ENCODE data around the gene CRADD. TPM values are rescaled to one million over a fixed set of nuclear protein-coding genes. Genes with fewer than 3 reads are reported as not detected.
A peak's percentile ranks its signal among the peaks of the same experiment; 100 is the strongest.

Gene CRADD
- total and polyA plus RNA-seq, 2 experiments from 2014 or later: 18.6 to 21.5 TPM

DNA sequence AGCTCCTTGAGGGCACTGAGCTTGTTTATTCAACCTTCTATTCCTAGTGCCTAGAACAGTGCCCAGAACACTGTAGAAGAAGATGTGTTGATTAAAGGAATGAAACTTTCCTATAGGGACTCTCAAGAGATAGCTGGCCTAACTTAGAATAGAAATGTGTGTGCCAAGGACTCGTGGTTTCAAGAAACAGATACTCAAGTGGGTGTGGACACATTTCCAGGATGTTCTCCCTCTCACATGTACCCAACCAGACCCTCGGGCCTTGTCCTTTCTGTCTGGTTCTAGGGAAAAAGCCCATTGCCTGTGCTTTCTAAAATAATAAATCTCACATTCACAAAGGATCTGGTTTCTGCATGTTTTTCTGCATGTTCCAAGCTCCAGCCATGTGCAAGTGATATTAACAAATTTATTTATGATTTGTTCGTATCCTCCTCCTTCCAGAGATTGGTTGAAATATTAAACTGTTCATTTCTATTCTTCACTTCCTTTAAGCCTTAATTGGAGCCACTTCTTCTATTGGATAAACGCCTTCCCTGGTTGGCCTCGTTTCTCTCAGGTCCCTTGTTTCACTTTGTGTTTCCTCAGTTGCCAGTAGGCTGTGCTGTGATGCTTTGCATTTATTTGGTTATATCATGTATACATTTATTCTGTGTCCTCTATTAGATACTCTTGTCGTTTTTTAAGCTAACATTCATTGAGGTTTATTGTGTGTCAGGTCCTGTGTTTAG is 89.8 kb downstream of the CRADD start:
- peaks cover 23% of the 10 kb centered on the region for H3K79me2 ChIP-seq (ENCODE audit: insufficient read depth)
- peaks cover 30% of the 10 kb centered on the region for H3K4me1 ChIP-seq (ENCODE audit: insufficient read depth)
- H3K4me3 ChIP-seq: peak overlapping the region; percentile 7
- H3K36me3 ChIP-seq (ENCODE audit: low read depth): no peaks in the 10 kb centered on the region
- H4K20me1 ChIP-seq (ENCODE audit: insufficient read depth): no peaks in the 10 kb centered on the region
- H3F3A ChIP-seq (ENCODE audit: insufficient read depth): peaks cover 20% of the 10 kb centered on the region
- H3K9me2 ChIP-seq (ENCODE audit: insufficient read depth): no peaks in the 10 kb centered on the region
- H3K9ac ChIP-seq: peak overlapping the region; percentile 9; the same call in 1 of the 2 replicates
- H3K4me2 ChIP-seq (ENCODE audit: unreplicated experiment): peak overlapping the region; percentile 23
- no peaks in the 10 kb centered on the region for H3K9me3 ChIP-seq (ENCODE audit: low read depth)
- peak overlapping the region; percentile 31 for H3K27ac ChIP-seq
- in situ Hi-C loops (cut with MboI): no loop called here
- peak; percentile 83 for DNase-seq
- WGBS, 2 experiments (ENCODE audit: low coverage in 1 of 2, low lambda C conversion rate in 2 of 2, missing lambda C conversion rate in 2 of 2): 9 to 11% methylated on average over 6 of the region's 6 CpGs
- H2AFZ ChIP-seq: peak overlapping the region; percentile 58
- TF ChIP-seq EZH2phosphoT487 (IDR thresholded peaks at IDR 0.05; ENCODE audit: insufficient read depth, low read depth) (no peak), EZH2 (IDR thresholded peaks at IDR 0.05; ENCODE audit: insufficient read depth, poor library complexity, severe bottlenecking) (no peak)
- H3K27me3 ChIP-seq (replicated peaks; ENCODE audit: insufficient read depth): no peaks in the 10 kb centered on the region

DNA sequence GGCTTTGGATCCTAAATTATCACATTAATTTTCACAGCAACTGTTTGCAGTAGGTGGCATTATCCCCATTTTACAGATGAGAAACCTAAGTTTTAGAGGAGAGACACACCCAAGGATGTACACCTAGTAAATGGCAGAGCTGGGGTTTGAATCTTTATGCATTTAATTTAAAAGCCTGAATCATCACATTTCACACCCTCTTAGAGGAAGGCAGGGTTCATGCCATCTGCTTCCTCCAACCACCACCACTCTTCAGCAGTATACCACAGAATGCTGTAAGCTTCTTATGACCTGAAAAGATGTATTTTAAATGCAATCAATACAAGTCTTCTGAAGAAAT is 90.3 kb downstream of the CRADD start:
- peaks cover 20% of the 10 kb centered on the region for H3F3A ChIP-seq (ENCODE audit: insufficient read depth)
- DNase-seq: no peak
- H3K79me2 ChIP-seq (ENCODE audit: insufficient read depth): peaks cover 23% of the 10 kb centered on the region
- peaks cover 26% of the 10 kb centered on the region for H3K4me1 ChIP-seq (ENCODE audit: insufficient read depth)
- H3K9me2 ChIP-seq (ENCODE audit: insufficient read depth): no peaks in the 10 kb centered on the region
- H3K9me3 ChIP-seq (ENCODE audit: low read depth): no peaks in the 10 kb centered on the region
- in situ Hi-C loops (cut with MboI): no loop called here
- no peaks in the 10 kb centered on the region for H3K27me3 ChIP-seq (replicated peaks; ENCODE audit: insufficient read depth)
- H3K9ac ChIP-seq: peak overlapping the region; percentile 9; the same call in 1 of the 2 replicates
- H4K20me1 ChIP-seq (ENCODE audit: insufficient read depth): no peaks in the 10 kb centered on the region
- H3K36me3 ChIP-seq (ENCODE audit: low read depth): no peaks in the 10 kb centered on the region
- H3K4me3 ChIP-seq: peak overlapping the region; percentile 7; the same call in 1 of the 2 replicates
- TF ChIP-seq EZH2 (IDR thresholded peaks at IDR 0.05; ENCODE audit: insufficient read depth, poor library complexity, severe bottlenecking) (no peak), EZH2phosphoT487 (IDR thresholded peaks at IDR 0.05; ENCODE audit: insufficient read depth, low read depth) (no peak)
- H2AFZ ChIP-seq: peak overlapping the region; percentile 58
- H3K4me2 ChIP-seq (ENCODE audit: unreplicated experiment): peak overlapping the region; percentile 23
- peak overlapping the region; percentile 31 for H3K27ac ChIP-seq

DNA sequence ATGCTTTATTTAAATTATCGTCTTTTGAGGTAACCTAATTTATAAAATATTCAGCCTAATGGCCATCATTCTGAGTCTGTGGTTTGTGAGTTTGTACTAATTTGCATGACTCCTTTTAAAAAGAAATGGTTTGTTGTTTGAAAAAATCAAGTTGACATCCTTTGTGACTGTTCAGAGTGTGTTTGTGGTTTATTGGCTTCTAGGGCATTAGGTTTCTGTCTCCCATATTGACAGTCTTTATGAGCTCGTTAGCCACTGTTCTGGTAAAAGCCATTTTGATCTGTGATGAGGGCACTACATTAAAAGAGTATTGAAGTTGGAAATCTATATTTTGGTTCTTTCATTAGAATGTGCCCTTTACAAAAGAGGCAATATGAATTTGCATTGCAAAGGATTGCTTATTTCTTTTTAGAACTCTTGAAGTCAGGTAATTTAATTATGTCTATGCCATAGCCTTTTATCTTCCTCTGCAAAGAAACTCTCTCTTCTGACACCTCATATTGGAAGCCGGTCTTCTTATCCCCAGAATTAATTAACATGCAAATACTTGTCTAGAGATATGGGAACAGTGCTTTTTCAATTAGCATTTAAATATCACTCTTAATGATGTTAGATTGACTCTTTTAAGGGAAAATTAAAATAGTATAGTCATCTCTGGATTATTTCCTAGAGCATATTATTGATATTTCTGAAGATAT is 95.0 kb downstream of the CRADD start:
- no peak overlapping the region for H3K27ac ChIP-seq

DNA sequence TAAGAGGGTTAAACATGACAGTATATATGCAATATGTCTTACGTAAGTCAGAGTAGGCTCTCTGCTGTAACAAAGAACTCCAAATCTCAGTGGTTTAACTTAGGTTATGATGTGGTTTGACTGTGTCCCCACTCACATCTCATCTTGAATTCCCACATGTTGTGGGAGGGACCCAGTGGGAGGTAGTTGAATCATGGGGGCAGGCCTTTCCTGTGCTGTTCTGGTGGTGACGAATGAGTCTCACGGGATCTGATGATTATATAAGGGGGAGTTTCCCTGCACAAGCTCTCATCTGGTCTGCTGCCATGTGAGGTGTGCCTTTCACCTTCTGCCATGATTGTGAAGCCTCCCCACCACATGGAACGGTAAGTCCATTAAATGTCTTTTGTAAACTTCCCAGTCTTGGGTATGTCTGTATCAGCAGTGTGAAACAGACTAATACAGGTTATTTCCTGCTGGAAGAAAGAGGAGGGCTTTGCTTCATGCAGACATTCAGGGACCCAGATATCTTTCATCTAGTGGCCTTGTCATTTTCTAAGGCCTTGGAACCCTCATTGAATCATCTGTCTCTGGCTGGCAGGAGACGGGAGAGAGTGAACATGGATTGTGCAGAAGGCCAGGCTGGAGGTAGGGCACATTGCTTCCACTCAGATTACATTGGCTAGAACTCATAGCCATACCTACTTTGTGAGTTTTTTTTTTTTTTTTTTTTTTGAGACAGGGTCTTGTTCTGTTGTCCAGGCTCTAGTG is 96.1 kb downstream of the CRADD start:
- 0 out of 2 replicates have a peak overlapping the region, but pooled peaks have one; percentile 16 for H3K27ac ChIP-seq
- H3K79me2 ChIP-seq (ENCODE audit: insufficient read depth): peaks cover 35% of the 10 kb centered on the region
- H3K9ac ChIP-seq: no peak overlapping the region
- DNase-seq: peak; percentile 53
- H4K20me1 ChIP-seq (ENCODE audit: insufficient read depth): no peaks in the 10 kb centered on the region
- H3K36me3 ChIP-seq (ENCODE audit: low read depth): no peaks in the 10 kb centered on the region
- in situ Hi-C loops (cut with MboI): no loop called here
- no peaks in the 10 kb centered on the region for H3K9me3 ChIP-seq (ENCODE audit: low read depth)
- H3K27me3 ChIP-seq (replicated peaks; ENCODE audit: insufficient read depth): no peaks in the 10 kb centered on the region
- peaks cover 33% of the 10 kb centered on the region for H3K4me1 ChIP-seq (ENCODE audit: insufficient read depth)
- WGBS, 2 experiments (ENCODE audit: low coverage in 1 of 2, low lambda C conversion rate in 2 of 2, missing lambda C conversion rate in 2 of 2): 68 to 74% methylated on average over 5 of the region's 5 CpGs
- no peak overlapping the region for H2AFZ ChIP-seq
- H3K4me3 ChIP-seq: no peak overlapping the region
- H3K9me2 ChIP-seq (ENCODE audit: insufficient read depth): no peaks in the 10 kb centered on the region
- TF ChIP-seq EZH2phosphoT487 (IDR thresholded peaks at IDR 0.05; ENCODE audit: insufficient read depth, low read depth) (no peak), EZH2 (IDR thresholded peaks at IDR 0.05; ENCODE audit: insufficient read depth, poor library complexity, severe bottlenecking) (no peak)
- H3F3A ChIP-seq (ENCODE audit: insufficient read depth): peaks cover 31% of the 10 kb centered on the region
- H3K4me2 ChIP-seq (ENCODE audit: unreplicated experiment): no peak overlapping the region

More for the DNA sequence above, 95.0 kb downstream of the CRADD start:
- Histone ChIP-seq H3K79me2 (ENCODE audit: insufficient read depth) (peaks cover 35% of the 10 kb centered on the region), H2AFZ (no peak overlapping the region), H3K4me1 (ENCODE audit: insufficient read depth) (peaks cover 33% of the 10 kb centered on the region), H3K4me3 (no peak overlapping the region), H3K4me2 (ENCODE audit: unreplicated experiment) (no peak overlapping the region), H3K9me3 (ENCODE audit: low read depth) (no peaks in the 10 kb centered on the region), H4K20me1 (ENCODE audit: insufficient read depth) (no peaks in the 10 kb centered on the region), H3K27me3 (replicated peaks; ENCODE audit: insufficient read depth) (no peaks in the 10 kb centered on the region), H3K9me2 (ENCODE audit: insufficient read depth) (no peaks in the 10 kb centered on the region), H3K9ac (no peak overlapping the region), H3K36me3 (ENCODE audit: low read depth) (no peaks in the 10 kb centered on the region), H3F3A (ENCODE audit: insufficient read depth) (peaks cover 31% of the 10 kb centered on the region)
- in situ Hi-C loops (cut with MboI): no loop called here
- TF ChIP-seq EZH2phosphoT487 (IDR thresholded peaks at IDR 0.05; ENCODE audit: insufficient read depth, low read depth): no peak
- TF ChIP-seq EZH2 (IDR thresholded peaks at IDR 0.05; ENCODE audit: insufficient read depth, poor library complexity, severe bottlenecking): no peak
- 93 to 94% methylated on average over 3 of the region's 3 CpGs for WGBS, 2 experiments (ENCODE audit: low coverage in 1 of 2, low lambda C conversion rate in 2 of 2, missing lambda C conversion rate in 2 of 2)
- no peak for DNase-seq

Data from GM23248 (cell line).